ENCODE data around the gene PAPPA.

Gene PAPPA

DNA sequence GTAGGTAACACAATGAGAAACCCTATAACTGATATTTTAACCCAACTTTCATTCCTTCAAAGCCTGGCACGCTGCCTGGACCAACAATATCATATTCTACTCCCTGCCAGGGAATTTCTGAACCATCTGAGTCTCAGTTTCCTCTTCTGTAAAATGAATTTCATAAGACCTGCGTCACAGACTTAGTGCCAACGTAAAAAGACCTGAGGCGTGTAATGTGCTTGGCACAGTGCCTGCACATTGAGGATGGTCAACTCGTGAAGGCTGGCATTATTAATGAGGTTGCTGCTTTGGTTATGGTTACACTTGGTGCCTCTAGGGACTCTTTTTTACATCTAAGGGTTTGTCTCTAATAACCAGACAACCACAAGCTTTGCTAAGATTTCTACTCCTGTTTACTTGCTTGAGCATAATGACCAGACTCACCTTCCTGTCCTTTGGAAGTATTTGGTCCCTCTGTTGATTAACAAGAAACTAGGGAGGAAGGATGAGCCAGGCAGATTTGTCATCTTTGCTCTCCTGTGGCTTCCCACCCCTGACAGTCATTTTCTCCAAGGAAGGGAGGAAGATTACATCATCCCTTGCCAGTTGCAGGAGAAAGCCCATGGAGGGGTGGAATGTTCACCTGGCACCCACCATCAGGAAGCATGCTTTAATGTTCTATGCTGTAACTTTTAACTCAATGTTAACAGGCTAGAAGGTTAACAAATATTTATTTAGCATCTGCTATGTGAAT is 79.0 kb downstream of the PAPPA start:
- DNase-seq (ENCODE audit: low read depth), result no peak
- TF ChIP-seq, protein P1, sequence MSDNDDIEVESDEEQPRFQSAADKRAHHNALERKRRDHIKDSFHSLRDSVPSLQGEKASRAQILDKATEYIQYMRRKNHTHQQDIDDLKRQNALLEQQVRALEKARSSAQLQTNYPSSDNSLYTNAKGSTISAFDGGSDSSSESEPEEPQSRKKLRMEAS (IDR thresholded peaks at IDR 0.05; ENCODE audit: low read depth, low read length), result no peak
- TF ChIP-seq POLR2A (IDR thresholded peaks at IDR 0.05; ENCODE audit: extremely low read depth, insufficient read length) (no peak), MYC (IDR thresholded peaks at IDR 0.05; ENCODE audit: low read depth, low read length) (no peak), CTCF (IDR thresholded peaks at IDR 0.05; ENCODE audit: low read depth, low read length) (no peak)

DNA sequence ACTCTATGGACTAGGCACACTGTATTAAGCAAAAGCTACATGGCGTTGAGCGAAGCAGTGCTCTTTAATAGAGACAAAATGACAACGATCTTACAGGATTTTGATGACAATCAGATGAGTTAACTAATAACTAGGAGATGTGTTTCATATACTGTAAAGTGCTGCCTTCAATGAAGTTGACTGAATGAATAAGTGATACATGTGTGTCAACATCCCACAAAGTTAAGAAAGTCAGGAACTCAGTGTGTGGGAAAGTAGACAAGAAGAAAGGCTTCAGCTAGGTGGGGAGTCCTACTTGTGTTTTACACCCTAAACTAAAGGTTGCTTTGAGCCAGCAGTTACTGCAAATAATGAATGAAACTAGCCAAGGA is 79.6 kb downstream of the PAPPA start:
- TF ChIP-seq, protein P1 (IDR thresholded peaks at IDR 0.05; ENCODE audit: low read depth, low read length), result no peak
- no peak for TF ChIP-seq POLR2A (IDR thresholded peaks at IDR 0.05; ENCODE audit: extremely low read depth, insufficient read length)
- no peak for TF ChIP-seq CTCF (IDR thresholded peaks at IDR 0.05; ENCODE audit: low read depth, low read length)
- TF ChIP-seq MYC (IDR thresholded peaks at IDR 0.05; ENCODE audit: low read depth, low read length), result no peak
- no peak for DNase-seq (ENCODE audit: low read depth)
- H3K4me3 ChIP-seq (ENCODE audit: low read depth, low read length), result no peak overlapping the region

More for the DNA sequence above, 79.0 kb downstream of the PAPPA start:
- no peak overlapping the region for H3K4me3 ChIP-seq (ENCODE audit: low read depth, low read length)

GRCh38 chr9:116234081-116234480 is 80.5 kb downstream of the PAPPA start:
- TF ChIP-seq, protein P1 (IDR thresholded peaks at IDR 0.05; ENCODE audit: low read depth, low read length), result no peak
- no peak overlapping the region for H3K4me3 ChIP-seq (ENCODE audit: low read depth, low read length)
- no peak for DNase-seq (ENCODE audit: low read depth)

GRCh38 chr9:116236979-116237378 is 83.4 kb downstream of the PAPPA start:
- DNase-seq (ENCODE audit: low read depth), result no peak
- no peak overlapping the region for H3K4me3 ChIP-seq (ENCODE audit: low read depth, low read length)
- TF ChIP-seq POLR2A (IDR thresholded peaks at IDR 0.05; ENCODE audit: extremely low read depth, insufficient read length) (no peak), CTCF (IDR thresholded peaks at IDR 0.05; ENCODE audit: low read depth, low read length) (no peak), MYC (IDR thresholded peaks at IDR 0.05; ENCODE audit: low read depth, low read length) (no peak)
- TF ChIP-seq, protein P1 (IDR thresholded peaks at IDR 0.05; ENCODE audit: low read depth, low read length), result no peak

DNA sequence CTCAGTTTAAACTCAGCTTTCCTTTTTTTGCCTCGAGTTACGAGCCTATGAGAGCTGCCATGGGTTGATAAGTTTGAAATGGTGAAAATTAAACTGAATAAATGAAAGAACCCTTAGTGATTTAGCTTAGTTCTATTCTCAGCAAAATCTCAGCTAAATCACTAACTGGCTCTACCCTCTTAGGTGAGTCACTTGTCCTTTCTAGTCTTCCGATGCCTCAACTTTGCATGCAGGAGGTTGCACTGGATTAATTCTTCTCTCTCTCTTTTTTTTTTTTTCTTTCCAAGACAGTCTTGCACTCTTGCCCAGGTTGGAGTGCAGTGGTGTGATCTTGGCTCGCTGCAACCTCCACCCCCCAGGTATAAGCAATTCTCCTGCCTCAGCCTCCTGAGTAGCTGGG is 83.9 kb downstream of the PAPPA start:
- no peak overlapping the region for H3K4me3 ChIP-seq (ENCODE audit: low read depth, low read length)
- TF ChIP-seq MYC (IDR thresholded peaks at IDR 0.05; ENCODE audit: low read depth, low read length) (no peak), CTCF (IDR thresholded peaks at IDR 0.05; ENCODE audit: low read depth, low read length) (no peak), POLR2A (IDR thresholded peaks at IDR 0.05; ENCODE audit: extremely low read depth, insufficient read length) (no peak)
- TF ChIP-seq, protein P1 (IDR thresholded peaks at IDR 0.05; ENCODE audit: low read depth, low read length), result no peak
- DNase-seq (ENCODE audit: low read depth), result no peak

DNA sequence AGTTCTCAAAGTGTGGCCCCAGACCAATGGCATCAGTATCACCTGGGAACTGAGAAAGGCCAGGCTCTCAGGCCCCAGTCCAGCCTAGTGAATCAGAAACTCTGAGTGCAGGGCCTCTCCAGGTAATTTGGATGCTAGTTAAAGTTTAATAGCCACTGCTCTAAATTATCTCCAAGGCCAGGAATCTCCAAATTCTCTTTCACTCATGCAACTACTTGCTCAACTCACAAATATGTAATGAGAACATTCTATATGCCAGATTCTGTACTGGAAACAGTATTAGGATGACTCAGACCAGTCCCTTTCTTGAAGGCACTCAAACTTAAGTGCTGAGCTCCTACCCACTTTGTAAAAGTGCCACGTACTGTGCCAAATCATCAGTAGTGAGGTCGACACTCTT is 84.6 kb downstream of the PAPPA start:
- TF ChIP-seq CTCF (IDR thresholded peaks at IDR 0.05; ENCODE audit: low read depth, low read length), result no peak
- TF ChIP-seq, protein P1 (IDR thresholded peaks at IDR 0.05; ENCODE audit: low read depth, low read length), result no peak
- TF ChIP-seq MYC (IDR thresholded peaks at IDR 0.05; ENCODE audit: low read depth, low read length), result no peak
- TF ChIP-seq POLR2A (IDR thresholded peaks at IDR 0.05; ENCODE audit: extremely low read depth, insufficient read length), result no peak
- no peak for DNase-seq (ENCODE audit: low read depth)
- H3K4me3 ChIP-seq (ENCODE audit: low read depth, low read length), result no peak overlapping the region
